CD4-positive, alpha-beta memory T cell (primary cell): ENCODE results near the gene ADGRB3. TPM values are rescaled to one million over a fixed set of nuclear protein-coding genes. Genes with fewer than 3 reads are reported as not detected.

Source experiments
- CTCF ChIA-PET: fragments of 350-600 bp; sonication (Branson Sonifier 250); formaldehyde crosslinking; loops from one replicate; lab custom pipeline; 2021; ENCODE audit warnings: inconsistent platforms; ENCODE audit not compliant: partially characterized antibody; lab: Charles Lee
- POLR2A ChIA-PET: fragments of 350-600 bp; sonication (Branson Sonifier 250); formaldehyde crosslinking; loops from one replicate; lab custom pipeline; 2021; ENCODE audit not compliant: partially characterized antibody; lab: Charles Lee
- DNase-seq, 5 donors: peaks; one replicate each; pipeline versions ENCODE4 v3.0.0 to v3.0.0-alpha.2; 2020 to 2022; ENCODE audit warnings: mixed read lengths in 1 of 5
- H3K27ac ChIP-seq: one replicate; pipeline ENCODE4 v1.7.0; 2013; ENCODE audit warnings: low read depth, low read length
- H3K27me3 ChIP-seq: 2 replicates; pipeline ENCODE4 v1.7.0; 2013; ENCODE audit warnings: mild to moderate bottlenecking, low read length, moderate library complexity; ENCODE audit not compliant: insufficient read depth
- H3K36me3 ChIP-seq: 2 replicates; pipeline ENCODE4 v1.7.0; 2013; ENCODE audit warnings: mild to moderate bottlenecking, low read length, moderate library complexity; ENCODE audit not compliant: insufficient read depth
- H3K4me1 ChIP-seq: 2 replicates; pipeline ENCODE4 v1.7.0; 2013; ENCODE audit warnings: mild to moderate bottlenecking, low read length, moderate library complexity; ENCODE audit not compliant: insufficient read depth
- H3K4me3 ChIP-seq, 2 donors: one replicate each; pipeline ENCODE4 v1.7.0; 2013; ENCODE audit warnings: low read length in 2 of 2, mild to moderate bottlenecking in 1 of 2
- H3K9me3 ChIP-seq, 2 donors: one replicate each; pipeline ENCODE4 v1.7.0; 2013; ENCODE audit warnings: low read length in 2 of 2, control low read depth in 1 of 2; ENCODE audit not compliant: control insufficient read depth in 1 of 2
- H3K27ac Mint-ChIP-seq, 7 donors: one replicate each; pipeline ENCODE4 v1.8.0; 2020 to 2021; ENCODE audit warnings: mixed read lengths in 7 of 7, mild to moderate bottlenecking in 6 of 7, inconsistent platforms in 3 of 7, moderate library complexity in 3 of 7
- H3K27me3 Mint-ChIP-seq, 2 donors: one replicate each; pipeline ENCODE4 v1.8.0; 2020 to 2021; ENCODE audit warnings: mixed read lengths in 2 of 2
- H3K36me3 Mint-ChIP-seq, 2 donors: one replicate each; pipeline ENCODE4 v1.8.0; 2020 to 2021; ENCODE audit warnings: mixed read lengths in 2 of 2, inconsistent platforms in 1 of 2, mild to moderate bottlenecking in 1 of 2
- H3K4me1 Mint-ChIP-seq, 4 donors: one replicate each; pipeline ENCODE4 v1.8.0; 2020 to 2021; ENCODE audit warnings: mixed read lengths in 4 of 4, mild to moderate bottlenecking in 1 of 4
- H3K4me3 Mint-ChIP-seq, 8 donors: one replicate each; pipeline ENCODE4 v1.8.0; 2020 to 2021; ENCODE audit warnings: mixed read lengths in 8 of 8, mild to moderate bottlenecking in 7 of 8, moderate library complexity in 6 of 8, inconsistent platforms in 3 of 8
- H3K9me3 Mint-ChIP-seq, 8 donors: one replicate each; pipeline ENCODE4 v1.8.0; 2020 to 2021; ENCODE audit warnings: mixed read lengths in 8 of 8, mild to moderate bottlenecking in 5 of 8, inconsistent platforms in 3 of 8, moderate library complexity in 1 of 8
- intact Hi-C: fragments of 100-400 bp; cut with micrococcal nuclease; formaldehyde crosslinking; loops from one replicate; pipeline ENCODE4 v1.15.1; 2023
- polyA plus RNA-seq, 2 donors: library from polyadenylated mRNA; unstranded; fragments of 300-500 nt; fragmentation: Illumina TruSeq; gene quantifications; one replicate each; pipeline ENCODE4 v1.2.3, GENCODE V29; 2021
- total RNA-seq, 2 experiments: library from RNA; stranded (reverse); gene quantifications; one replicate each; pipeline ENCODE4 v1.2.3, GENCODE V29; 2021

The ADGRB3 gene
- total and polyA plus RNA-seq, 4 experiments from 2014 or later = not detected

DNA sequence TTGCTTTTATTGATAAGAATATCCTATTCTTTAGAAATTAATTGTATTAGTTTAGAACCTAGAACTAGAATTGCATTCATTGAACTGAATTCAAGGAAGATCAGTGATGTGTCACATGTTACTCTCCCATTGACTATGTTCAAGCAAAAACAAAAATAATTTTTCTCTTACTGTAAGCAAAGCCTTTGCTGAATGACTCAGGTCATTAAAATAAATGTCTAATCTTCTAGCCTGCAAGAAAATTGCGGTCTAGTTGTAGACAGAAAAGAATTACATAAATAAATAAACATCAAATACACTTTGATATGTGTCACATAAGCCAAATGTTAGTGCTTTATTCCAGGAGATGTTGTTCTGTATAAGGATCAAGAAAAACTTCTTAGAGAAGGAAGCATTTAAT is 387.9 kb downstream of the ADGRB3 start:
- POLR2A ChIA-PET = no interaction called here
- H3K4me3 Mint-ChIP-seq = no peak overlapping the region
- intact Hi-C loops = no loop called here

DNA sequence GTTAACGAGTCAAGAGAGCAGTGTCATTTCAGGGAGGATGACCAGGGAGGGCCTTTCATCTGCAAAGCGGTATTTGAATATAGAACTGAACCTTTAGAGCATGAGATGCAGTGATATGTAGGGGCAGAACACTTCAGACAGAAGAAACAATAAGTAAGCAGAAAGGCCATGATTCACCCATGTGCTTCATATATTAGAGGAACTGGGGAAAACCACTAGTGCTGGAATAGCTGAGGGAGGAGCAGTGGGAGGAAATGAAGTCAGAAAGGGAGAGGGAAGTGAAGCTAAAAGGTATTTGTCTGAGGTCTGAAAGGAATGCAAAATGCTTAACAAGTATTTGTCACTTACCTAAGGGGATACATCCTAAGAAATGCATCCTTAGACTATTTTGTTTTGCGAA is 391.2 kb downstream of the ADGRB3 start:
- no peaks in the 10 kb centered on the region for H3K27me3 Mint-ChIP-seq
- intact Hi-C loops = no loop called here
- H3K36me3 Mint-ChIP-seq = no peaks in the 10 kb centered on the region
- no peak for DNase-seq
- ChIA-PET POLR2A (no interaction called here), CTCF (no interaction called here)
- Histone ChIP-seq H3K36me3 (no peaks in the 10 kb centered on the region), H3K4me1 (no peaks in the 10 kb centered on the region), H3K9me3 (no peaks in the 10 kb centered on the region), H3K4me3 (no peak overlapping the region), H3K27me3 (no peaks in the 10 kb centered on the region), H3K27ac (no peak overlapping the region)
- H3K4me1 Mint-ChIP-seq = no peaks in the 10 kb centered on the region
- H3K9me3 Mint-ChIP-seq = peaks cover 0 to 4% (median 0%) of the 10 kb centered on the region in 8 donors
- no peak overlapping the region for H3K27ac Mint-ChIP-seq
- no peak overlapping the region for H3K4me3 Mint-ChIP-seq

More for the DNA sequence above, 387.9 kb downstream of the ADGRB3 start:
- Histone ChIP-seq H3K27me3 (no peaks in the 10 kb centered on the region), H3K4me1 (no peaks in the 10 kb centered on the region), H3K9me3 (no peaks in the 10 kb centered on the region), H3K4me3 (no peak overlapping the region), H3K36me3 (no peaks in the 10 kb centered on the region), H3K27ac (no peak overlapping the region)
- Mint-ChIP-seq H3K27me3 (no peaks in the 10 kb centered on the region), H3K9me3 (peaks cover 0 to 4% (median 0%) of the 10 kb centered on the region in 8 donors), H3K36me3 (no peaks in the 10 kb centered on the region), H3K4me1 (no peaks in the 10 kb centered on the region), H3K27ac (no peak overlapping the region)
- DNase-seq = no peak
- CTCF ChIA-PET = no interaction called here

DNA sequence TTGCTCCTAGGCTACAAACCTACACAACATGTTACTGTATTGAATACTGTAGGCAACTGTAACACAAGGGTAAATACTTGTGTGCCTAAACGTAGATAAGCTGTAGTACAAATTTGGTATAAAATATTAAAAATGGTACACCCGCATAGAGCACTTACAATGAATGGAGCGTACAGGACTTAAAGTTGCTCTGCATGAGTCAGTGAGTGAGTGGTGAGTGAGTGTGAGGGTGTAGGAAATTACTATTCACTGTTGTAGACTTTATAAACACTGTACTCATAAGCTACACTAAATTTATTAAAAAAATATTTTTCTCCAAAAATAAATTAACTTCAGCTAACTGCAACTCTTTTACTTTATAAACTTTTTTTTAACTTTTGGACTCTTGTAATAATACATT is 391.6 kb downstream of the ADGRB3 start:
- peaks cover 0 to 4% (median under 1%) of the 10 kb centered on the region in 8 donors for H3K9me3 Mint-ChIP-seq
- no peak overlapping the region for H3K27ac Mint-ChIP-seq
- POLR2A ChIA-PET = no interaction called here
- Histone ChIP-seq H3K36me3 (no peaks in the 10 kb centered on the region), H3K27ac (no peak overlapping the region), H3K9me3 (no peaks in the 10 kb centered on the region), H3K27me3 (no peaks in the 10 kb centered on the region), H3K4me3 (no peak overlapping the region), H3K4me1 (no peaks in the 10 kb centered on the region)
- intact Hi-C loops = no loop called here
- DNase-seq = no peak
- no peak overlapping the region for H3K4me3 Mint-ChIP-seq
- no peaks in the 10 kb centered on the region for H3K4me1 Mint-ChIP-seq
- H3K27me3 Mint-ChIP-seq = no peaks in the 10 kb centered on the region
- H3K36me3 Mint-ChIP-seq = no peaks in the 10 kb centered on the region
- CTCF ChIA-PET = no interaction called here

GRCh38 chr6:69027861-69028260 is 392.8 kb downstream of the ADGRB3 start:
- H3K36me3 ChIP-seq = no peaks in the 10 kb centered on the region
- CTCF ChIA-PET = no interaction called here
- no peak overlapping the region for H3K4me3 Mint-ChIP-seq
- H3K27me3 ChIP-seq = no peaks in the 10 kb centered on the region
- H3K27ac ChIP-seq = no peak overlapping the region
- peaks cover 0 to 4% (median under 1%) of the 10 kb centered on the region in 8 donors for H3K9me3 Mint-ChIP-seq
- no peaks in the 10 kb centered on the region for H3K36me3 Mint-ChIP-seq
- no peak overlapping the region for H3K4me3 ChIP-seq
- no peaks in the 10 kb centered on the region for H3K9me3 ChIP-seq
- H3K4me1 Mint-ChIP-seq = no peaks in the 10 kb centered on the region
- intact Hi-C loops = no loop called here
- H3K4me1 ChIP-seq = no peaks in the 10 kb centered on the region
- H3K27me3 Mint-ChIP-seq = no peaks in the 10 kb centered on the region
- H3K27ac Mint-ChIP-seq = no peak overlapping the region
- POLR2A ChIA-PET = no interaction called here
- no peak for DNase-seq

DNA sequence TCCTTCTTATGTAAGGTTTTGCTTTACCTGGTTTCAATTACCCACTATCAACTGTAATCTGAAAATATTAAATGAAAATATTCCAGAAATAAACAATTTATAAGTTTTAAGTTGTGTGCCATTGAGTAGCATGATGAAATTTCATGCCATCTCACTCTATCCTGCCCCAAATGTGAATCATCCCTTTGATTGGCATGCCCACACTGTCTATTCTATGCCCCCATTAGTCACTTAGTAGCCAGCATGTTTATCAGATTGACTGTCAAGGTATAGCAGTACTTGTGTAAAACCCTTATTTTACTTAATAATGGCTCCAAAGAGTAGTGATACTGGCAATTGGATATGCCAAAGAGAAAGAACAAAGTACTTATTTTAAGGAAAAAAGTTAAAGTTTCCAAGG is 403.8 kb downstream of the ADGRB3 start:
- Mint-ChIP-seq H3K27me3 (no peaks in the 10 kb centered on the region), H3K4me3 (no peak overlapping the region), H3K36me3 (no peaks in the 10 kb centered on the region), H3K27ac (no peak overlapping the region), H3K9me3 (peaks cover 0 to 5% (median 0%) of the 10 kb centered on the region in 8 donors), H3K4me1 (no peaks in the 10 kb centered on the region)
- Histone ChIP-seq H3K4me1 (no peaks in the 10 kb centered on the region), H3K4me3 (no peak overlapping the region), H3K9me3 (no peaks in the 10 kb centered on the region), H3K27ac (no peak overlapping the region), H3K27me3 (no peaks in the 10 kb centered on the region), H3K36me3 (no peaks in the 10 kb centered on the region)
- ChIA-PET CTCF (no interaction called here), POLR2A (no interaction called here)
- intact Hi-C loops = no loop called here
- DNase-seq = no peak

DNA sequence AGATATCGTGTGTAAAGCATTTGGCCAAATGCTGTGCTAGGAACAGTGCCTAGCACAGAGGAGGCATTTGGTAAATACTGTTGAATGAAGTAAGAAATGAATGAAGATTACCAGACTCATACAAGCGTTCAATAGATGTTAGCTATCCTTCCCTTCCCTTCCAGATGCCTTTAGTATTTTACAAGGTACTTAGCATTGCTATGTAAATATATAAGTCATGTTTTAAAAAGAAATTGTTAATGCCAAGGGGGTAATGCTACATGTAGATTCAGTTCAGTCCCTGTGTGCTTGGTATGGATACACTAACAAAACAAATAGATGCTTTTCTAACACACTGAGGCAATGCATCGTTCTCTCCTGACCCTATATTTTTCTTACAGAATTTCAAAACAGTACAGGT is 407.2 kb downstream of the ADGRB3 start:
- POLR2A ChIA-PET = no interaction called here
- Mint-ChIP-seq H3K27ac (no peak overlapping the region), H3K4me1 (no peaks in the 10 kb centered on the region), H3K4me3 (no peak overlapping the region), H3K27me3 (no peaks in the 10 kb centered on the region), H3K36me3 (no peaks in the 10 kb centered on the region), H3K9me3 (peaks cover 0 to 4% (median 0%) of the 10 kb centered on the region in 8 donors)
- CTCF ChIA-PET = no interaction called here
- H3K4me1 ChIP-seq = no peaks in the 10 kb centered on the region
- no peak overlapping the region for H3K4me3 ChIP-seq
- H3K27ac ChIP-seq = no peak overlapping the region
- no peaks in the 10 kb centered on the region for H3K9me3 ChIP-seq
- no peak for DNase-seq
- no peaks in the 10 kb centered on the region for H3K36me3 ChIP-seq
- H3K27me3 ChIP-seq = no peaks in the 10 kb centered on the region
- intact Hi-C loops = no loop called here

DNA sequence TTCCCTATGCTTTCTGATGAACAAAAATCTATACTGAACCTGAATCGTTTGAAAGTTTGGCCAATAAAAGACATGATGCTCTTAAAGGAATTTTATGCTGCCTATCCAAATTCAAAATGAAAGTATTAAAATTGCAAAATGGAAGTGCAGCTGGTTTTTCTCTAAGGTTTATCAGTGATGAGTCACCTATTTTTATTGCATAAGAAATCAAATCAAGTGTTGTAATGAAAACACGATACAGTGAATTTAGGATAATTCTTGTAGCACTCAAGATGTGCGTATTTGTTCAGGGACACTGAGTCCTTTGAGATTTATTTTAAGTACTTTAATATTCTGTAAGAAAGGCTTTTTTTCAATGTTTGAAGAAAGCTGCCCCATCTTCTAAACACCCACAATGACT is 409.5 kb downstream of the ADGRB3 start:
- no peak overlapping the region for H3K4me3 Mint-ChIP-seq
- intact Hi-C loops = no loop called here
- no peaks in the 10 kb centered on the region for H3K4me1 Mint-ChIP-seq
- Histone ChIP-seq H3K27ac (no peak overlapping the region), H3K9me3 (no peaks in the 10 kb centered on the region), H3K27me3 (no peaks in the 10 kb centered on the region), H3K36me3 (no peaks in the 10 kb centered on the region), H3K4me3 (no peak overlapping the region), H3K4me1 (no peaks in the 10 kb centered on the region)
- POLR2A ChIA-PET = no interaction called here
- no peak overlapping the region for H3K27ac Mint-ChIP-seq
- H3K36me3 Mint-ChIP-seq = no peaks in the 10 kb centered on the region
- CTCF ChIA-PET = no interaction called here
- DNase-seq = no peak
- peaks cover 0 to 4% (median 0%) of the 10 kb centered on the region in 8 donors for H3K9me3 Mint-ChIP-seq
- no peaks in the 10 kb centered on the region for H3K27me3 Mint-ChIP-seq

DNA sequence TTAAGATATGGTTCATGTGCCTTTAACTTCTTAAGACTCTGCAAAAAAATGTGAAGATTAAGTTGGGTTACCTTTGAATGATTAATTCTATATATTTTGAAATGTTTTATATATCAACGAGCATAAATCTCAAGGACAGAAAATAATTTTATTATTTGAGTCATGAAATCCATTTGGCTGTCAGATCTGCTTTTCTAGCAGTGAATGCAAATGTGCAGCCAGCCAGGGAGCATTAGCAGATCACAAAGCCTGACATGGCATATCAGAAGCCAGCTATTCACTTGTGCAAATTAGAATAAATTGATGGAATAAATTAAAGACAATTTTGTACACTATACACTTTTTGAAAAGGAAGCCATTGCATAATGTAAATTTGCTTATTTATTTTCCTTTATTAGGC is 424.3 kb downstream of the ADGRB3 start:
- Histone ChIP-seq H3K4me3 (no peak overlapping the region), H3K4me1 (no peaks in the 10 kb centered on the region), H3K9me3 (no peaks in the 10 kb centered on the region), H3K27ac (no peak overlapping the region), H3K27me3 (no peaks in the 10 kb centered on the region), H3K36me3 (no peaks in the 10 kb centered on the region)
- Mint-ChIP-seq H3K4me3 (no peak overlapping the region), H3K36me3 (no peaks in the 10 kb centered on the region), H3K9me3 (peaks cover 0 to 3% (median 0%) of the 10 kb centered on the region in 8 donors), H3K4me1 (no peaks in the 10 kb centered on the region), H3K27me3 (no peaks in the 10 kb centered on the region), H3K27ac (no peak overlapping the region)
- POLR2A ChIA-PET = no interaction called here
- intact Hi-C loops = no loop called here
- no peak for DNase-seq
- CTCF ChIA-PET = no interaction called here
